T-cell (primary cell): Measurements from ENCODE around the gene ADAMTS17. TPM values are rescaled to one million over a fixed set of nuclear protein-coding genes. Genes with fewer than 3 reads are reported as not detected.

Source experiments
- ATAC-seq, 4 experiments: fragments of 200-7000 bp in 3 of 4; fragments of 150-1000 bp in 1 of 4; cut with Tn5 transposase; replicated peaks in 1 of 4; 1 replicate in 3 of 4; 2 replicates in 1 of 4; pipeline ENCODE4 v1.10.0; 2021; ENCODE audit warnings: moderate library complexity in 3 of 4, mild to moderate bottlenecking in 2 of 4, moderate number of reproducible peaks in 1 of 4
- CTCF ChIA-PET, 2 donors: fragments of 300-600 bp; sonication (Branson Sonifier 250); formaldehyde crosslinking; loops; one replicate each; lab custom pipeline; 2022; ENCODE audit warnings: antibody characterized with exemption in 2 of 2; lab: Charles Lee
- POLR2A ChIA-PET, 2 donors: fragments of 300-600 bp; sonication (Branson Sonifier 250); formaldehyde crosslinking; loops; one replicate each; lab custom pipeline; 2022; ENCODE audit warnings: antibody characterized with exemption in 2 of 2; lab: Charles Lee
- DNase-seq, 35 experiments: peaks; one replicate each; pipeline versions ENCODE4 v3.0.0 to v3.0.0-alpha.2; 2013 to 2023
- H3K27ac ChIP-seq: one replicate; pipeline ENCODE4 v1.5.1; 2013; ENCODE audit warnings: low read length
- H3K27me3 ChIP-seq, 2 experiments: replicated peaks in 1 of 2; 1 replicate in 1 of 2; 2 replicates in 1 of 2; pipeline versions ENCODE4 v1.6.1 to v1.7.0; 2013; ENCODE audit warnings: low read length in 1 of 2, mixed read lengths in 1 of 2; ENCODE audit not compliant: control insufficient read depth in 2 of 2, insufficient read depth in 2 of 2; ENCODE audit errors: extremely low read depth in 1 of 2
- H3K36me3 ChIP-seq, 2 donors: 1 replicate in 1 of 2; 2 replicates in 1 of 2; pipeline versions ENCODE4 v1.6.1 to v1.7.0; 2013; ENCODE audit warnings: low read length in 1 of 2; ENCODE audit not compliant: control insufficient read depth in 2 of 2, insufficient read depth in 1 of 2; ENCODE audit errors: extremely low read depth in 1 of 2
- H3K4me1 ChIP-seq, 2 experiments: 1 replicate in 1 of 2; 2 replicates in 1 of 2; pipeline versions ENCODE4 v1.6.1 to v1.7.0; 2013; ENCODE audit warnings: low read length in 2 of 2, mixed read lengths in 1 of 2; ENCODE audit not compliant: insufficient read depth in 2 of 2, control insufficient read depth in 1 of 2; ENCODE audit errors: extremely low read depth in 1 of 2
- H3K4me3 ChIP-seq, 2 donors: 1 replicate in 1 of 2; 2 replicates in 1 of 2; pipeline versions ENCODE4 v1.5.1 to v1.7.0; 2013; ENCODE audit warnings: mild to moderate bottlenecking in 2 of 2, low read length in 1 of 2, moderate library complexity in 1 of 2; ENCODE audit not compliant: control insufficient read depth in 1 of 2; ENCODE audit errors: extremely low read depth in 1 of 2
- H3K9me3 ChIP-seq: 2 replicates; pipeline ENCODE4 v1.7.0; 2013
- H3K27ac Mint-ChIP-seq, 2 donors: one replicate each; pipeline ENCODE4 v1.8.0; 2020 to 2021; ENCODE audit warnings: mild to moderate bottlenecking in 2 of 2, mixed read lengths in 2 of 2
- H3K27me3 Mint-ChIP-seq, 2 donors: one replicate each; pipeline ENCODE4 v1.8.0; 2021 to 2022; ENCODE audit warnings: mixed read lengths in 2 of 2
- H3K36me3 Mint-ChIP-seq: one replicate; pipeline ENCODE4 v1.8.0; 2021; ENCODE audit warnings: mixed read lengths
- H3K4me1 Mint-ChIP-seq, 3 donors: one replicate each; pipeline ENCODE4 v1.8.0; 2020 to 2022; ENCODE audit warnings: mixed read lengths in 3 of 3, mild to moderate bottlenecking in 1 of 3
- H3K4me3 Mint-ChIP-seq, 3 donors: one replicate each; pipeline ENCODE4 v1.8.0; 2020 to 2022; ENCODE audit warnings: mild to moderate bottlenecking in 3 of 3, mixed read lengths in 3 of 3, moderate library complexity in 3 of 3
- H3K9me3 Mint-ChIP-seq, 3 donors: one replicate each; pipeline ENCODE4 v1.8.0; 2020 to 2022; ENCODE audit warnings: mixed read lengths in 3 of 3
- WGBS: methylation state at CpG from one replicate; pipeline ENCODE4 v1.1.5; 2013; ENCODE audit warnings: missing lambda C conversion rate; ENCODE audit not compliant: insufficient coverage; 5-methylcytosine and 5-hydroxymethylcytosine counted together
- total RNA-seq, 35 experiments: library from RNA in 6 of 35; stranded (reverse) in 6 of 35; fragments of 120-200 nt in 1 of 35; gene quantifications; one replicate each; pipeline versions ENCODE4 v1.2.1 to v1.2.4 and lab custom pipeline; 2013 to 2026

Gene ADAMTS17
- total RNA-seq, 5 donors from 2014 or later (not counting 1 experiment from before 2014, with no cell fraction given): 8.9 to 17.8 (median 11.6) TPM

GRCh38 chr15:100150906-100151305 is 190.9 kb downstream of the ADAMTS17 start:
- POLR2A ChIA-PET: no interaction called here
- WGBS: 75% methylated on average over 5 of the region's 8 CpGs
- no peak overlapping the region for H3K4me3 Mint-ChIP-seq

GRCh38 chr15:100147828-100148227 is 193.9 kb downstream of the ADAMTS17 start:
- Mint-ChIP-seq H3K27me3 (no peaks in the 10 kb centered on the region), H3K9me3 (peaks cover 23 to 35% (median 28%) of the 10 kb centered on the region in 3 donors), H3K27ac (no peak overlapping the region), H3K36me3 (peaks cover 54% of the 10 kb centered on the region), H3K4me3 (no peak overlapping the region), H3K4me1 (no peaks in the 10 kb centered on the region)
- Histone ChIP-seq H3K27me3 (no peaks in the 10 kb centered on the region), H3K4me1 (no peaks in the 10 kb centered on the region), H3K9me3 (no peaks in the 10 kb centered on the region), H3K27ac (no peak overlapping the region), H3K4me3 (no peak overlapping the region), H3K36me3 (peaks cover 0 to 2% of the 10 kb centered on the region in 2 donors)
- DNase-seq (no peak), ATAC-seq (no peak)
- 100% methylated on average over 3 of the region's 3 CpGs for WGBS
- POLR2A ChIA-PET: no interaction called here
- CTCF ChIA-PET: no interaction called here

More at GRCh38 chr15:100150906-100151305, 190.9 kb downstream of the ADAMTS17 start:
- CTCF ChIA-PET: no interaction called here
- ATAC-seq: no peak
- DNase-seq: no peak
- Histone ChIP-seq H3K4me3 (no peak overlapping the region), H3K9me3 (no peaks in the 10 kb centered on the region), H3K36me3 (peaks cover 0 to 2% of the 10 kb centered on the region in 2 donors), H3K27me3 (no peaks in the 10 kb centered on the region), H3K27ac (no peak overlapping the region), H3K4me1 (no peaks in the 10 kb centered on the region)
- H3K27me3 Mint-ChIP-seq: no peaks in the 10 kb centered on the region
- H3K36me3 Mint-ChIP-seq: peaks cover 61% of the 10 kb centered on the region
- H3K4me1 Mint-ChIP-seq: no peaks in the 10 kb centered on the region
- no peak overlapping the region for H3K27ac Mint-ChIP-seq
- peaks cover 23 to 35% (median 28%) of the 10 kb centered on the region in 3 donors for H3K9me3 Mint-ChIP-seq

- WGBS: no CpG with 5 or more reads among the region's 1 CpG
- ChIA-PET CTCF (no interaction called here), POLR2A (no interaction called here)
- Mint-ChIP-seq H3K4me3 (no peak overlapping the region), H3K27me3 (no peaks in the 10 kb centered on the region), H3K4me1 (peaks cover 4 to 6% (median 6%) of the 10 kb centered on the region in 3 donors), H3K36me3 (peaks cover 22% of the 10 kb centered on the region), H3K9me3 (peaks cover 11 to 17% (median 14%) of the 10 kb centered on the region in 3 donors), H3K27ac (no peak overlapping the region)
- Histone ChIP-seq H3K4me1 (peaks cover 0 to 4% of the 10 kb centered on the region in 2 experiments), H3K36me3 (no peaks in the 10 kb centered on the region), H3K27ac (no peak overlapping the region), H3K9me3 (no peaks in the 10 kb centered on the region), H3K27me3 (no peaks in the 10 kb centered on the region), H3K4me3 (no peak overlapping the region)
- DNase-seq (no peak), ATAC-seq (no peak)
These were observed 198.4 kb downstream of the ADAMTS17 start for GRCh38 chr15:100143378-100143777.

- H3K27ac Mint-ChIP-seq: no peak overlapping the region
These were observed 200.3 kb downstream of the ADAMTS17 start for GRCh38 chr15:100141311-100142001.

GRCh38 chr15:100140527-100141308 is 201.1 kb downstream of the ADAMTS17 start:
- Mint-ChIP-seq H3K4me3 (no peak overlapping the region), H3K27me3 (no peaks in the 10 kb centered on the region), H3K27ac (no peak overlapping the region), H3K36me3 (peaks cover 22% of the 10 kb centered on the region), H3K4me1 (peaks cover 4 to 6% (median 6%) of the 10 kb centered on the region in 3 donors), H3K9me3 (no peaks in the 10 kb centered on the region)
- H3K27me3 ChIP-seq: no peaks in the 10 kb centered on the region
- ATAC-seq: no peak
- no peak for DNase-seq
- H3K4me3 ChIP-seq: no peak overlapping the region
- no peak overlapping the region for H3K27ac ChIP-seq
- POLR2A ChIA-PET: no interaction called here
- WGBS: 83% methylated on average over 25 of the region's 25 CpGs
- H3K36me3 ChIP-seq: no peaks in the 10 kb centered on the region
- H3K9me3 ChIP-seq: no peaks in the 10 kb centered on the region
- CTCF ChIA-PET: no interaction called here
- H3K4me1 ChIP-seq: peaks cover 0 to 4% of the 10 kb centered on the region in 2 experiments

More at GRCh38 chr15:100141311-100142001, 200.3 kb downstream of the ADAMTS17 start:
- Histone ChIP-seq H3K9me3 (no peaks in the 10 kb centered on the region), H3K27ac (no peak overlapping the region), H3K4me1 (peaks cover 0 to 4% of the 10 kb centered on the region in 2 experiments), H3K27me3 (no peaks in the 10 kb centered on the region), H3K36me3 (no peaks in the 10 kb centered on the region), H3K4me3 (no peak overlapping the region)
- Mint-ChIP-seq H3K36me3 (peaks cover 17% of the 10 kb centered on the region), H3K27me3 (no peaks in the 10 kb centered on the region), H3K9me3 (peaks cover 0 to 2% (median 0%) of the 10 kb centered on the region in 3 donors), H3K4me1 (peaks cover 4 to 6% (median 6%) of the 10 kb centered on the region in 3 donors), H3K4me3 (no peak overlapping the region)
- no peak for ATAC-seq
- POLR2A ChIA-PET: no interaction called here
- CTCF ChIA-PET: no interaction called here
- 83% methylated on average over 8 of the region's 11 CpGs for WGBS
- no peak for DNase-seq

GRCh38 chr15:100134586-100134985 is 207.2 kb downstream of the ADAMTS17 start:
- peaks cover 40% of the 10 kb centered on the region for H3K36me3 Mint-ChIP-seq
- H3K9me3 Mint-ChIP-seq: no peaks in the 10 kb centered on the region
- Histone ChIP-seq H3K9me3 (no peaks in the 10 kb centered on the region), H3K4me1 (no peaks in the 10 kb centered on the region), H3K27me3 (no peaks in the 10 kb centered on the region), H3K4me3 (no peak overlapping the region), H3K27ac (no peak overlapping the region), H3K36me3 (no peaks in the 10 kb centered on the region)
- ATAC-seq (no peak), DNase-seq (no peak)
- no peaks in the 10 kb centered on the region for H3K27me3 Mint-ChIP-seq
- H3K27ac Mint-ChIP-seq: no peak overlapping the region
- ChIA-PET POLR2A (no interaction called here), CTCF (no interaction called here)
- no CpG with 5 or more reads among the region's 5 CpGs for WGBS
- no peak overlapping the region for H3K4me3 Mint-ChIP-seq
- H3K4me1 Mint-ChIP-seq: no peaks in the 10 kb centered on the region
